HUDEP-2 (cell line): ENCODE results near the gene NAXE.
"Not testable (repeated sequence)": the region's sequence is repeated elsewhere in the genome, so short reads cannot be mapped to it uniquely, and the experiment has no call there.

Experiments
- DNase-seq, 76 experiments: peaks; one replicate each; lab custom pipeline; 2025; ENCODE audit not compliant: unreplicated experiment in 76 of 76; lab: John Stamatoyannopoulos, UW

NAXE gene

GRCh38 chr1:156591432-156592157, at the start of gene NAXE:
TSS of gene NAXE (plus strand) at chr1:156591776. CDS start at chr1:156591805, 29 bp downstream.
- DNase-seq, result peak in 56 of 76 experiments; percentile 6 to 73 (median 47)

GRCh38 chr1:156543066-156543465, 48.5 kb upstream of the NAXE start:
- no peak for DNase-seq

- DNase-seq, result no peak
Measured at GRCh38 chr1:156544592-156545102, 46.9 kb upstream of the NAXE start.

- DNase-seq, result no peak
Measured at GRCh38 chr1:156546267-156546666, 45.3 kb upstream of the NAXE start.

- DNase-seq, result no peak
Measured at GRCh38 chr1:156547434-156547833, 44.1 kb upstream of the NAXE start.

GRCh38 chr1:156547982-156548381, 43.6 kb upstream of the NAXE start:
- DNase-seq, result no peak

GRCh38 chr1:156549390-156549789, 42.2 kb upstream of the NAXE start:
- DNase-seq, result no peak

- no peak for DNase-seq
Measured at GRCh38 chr1:156549831-156550230, 41.7 kb upstream of the NAXE start.

- no peak for DNase-seq
Measured at GRCh38 chr1:156550346-156550745, 41.2 kb upstream of the NAXE start.

GRCh38 chr1:156551066-156551643, 40.4 kb upstream of the NAXE start:
- no peak for DNase-seq

- no peak for DNase-seq
Measured at GRCh38 chr1:156551869-156552268, 39.7 kb upstream of the NAXE start.

GRCh38 chr1:156552518-156552917, 39.1 kb upstream of the NAXE start:
- DNase-seq, result no peak

- not testable (repeated sequence) for DNase-seq
Measured at GRCh38 chr1:156552937-156553336, 38.6 kb upstream of the NAXE start.

- no peak for DNase-seq
Measured at GRCh38 chr1:156553860-156554485, 37.6 kb upstream of the NAXE start.

GRCh38 chr1:156554971-156555370, 36.6 kb upstream of the NAXE start:
- DNase-seq, result no peak

- no peak for DNase-seq
Measured at GRCh38 chr1:156555715-156556114, 35.9 kb upstream of the NAXE start.

GRCh38 chr1:156556354-156556753, 35.2 kb upstream of the NAXE start:
- DNase-seq, result no peak

GRCh38 chr1:156559086-156559796, 32.3 kb upstream of the NAXE start:
- no peak for DNase-seq

- no peak for DNase-seq
Measured at GRCh38 chr1:156559797-156560385, 31.7 kb upstream of the NAXE start.

- DNase-seq, result peak in 1 of 76 experiments; percentile 2
Measured at GRCh38 chr1:156560585-156561163, 30.9 kb upstream of the NAXE start.
